Effector memory CD8-positive, alpha-beta T cell (primary cell): ENCODE results near the gene FXYD7.
"Not testable (repeated sequence)": the region's sequence is repeated elsewhere in the genome, so short reads cannot be mapped to it uniquely, and the experiment has no call there.

ENCODE experiments used
- ATAC-seq: fragments of 150-1000 bp; cut with Tn5 transposase; replicated peaks from 2 replicates; pipeline ENCODE4 v1.10.0; 2021; ENCODE audit warnings: mild to moderate bottlenecking, moderate library complexity
- DNase-seq, 3 experiments: peaks; one replicate each; pipeline ENCODE4 v3.0.0; 2021
- H3K27ac Mint-ChIP-seq, 2 donors: one replicate each; pipeline ENCODE4 v1.8.0; 2022; ENCODE audit warnings: mild to moderate bottlenecking in 2 of 2, mixed read lengths in 2 of 2, moderate library complexity in 2 of 2
- H3K27me3 Mint-ChIP-seq, 2 donors: one replicate each; pipeline ENCODE4 v1.8.0; 2022; ENCODE audit warnings: mixed read lengths in 2 of 2
- H3K36me3 Mint-ChIP-seq: one replicate; pipeline ENCODE4 v1.8.0; 2022; ENCODE audit warnings: mild to moderate bottlenecking, moderate library complexity, mixed read lengths; ENCODE audit not compliant: insufficient read depth
- H3K4me1 Mint-ChIP-seq, 2 donors: one replicate each; pipeline ENCODE4 v1.8.0; 2022; ENCODE audit warnings: low read depth in 2 of 2, mixed read lengths in 2 of 2
- H3K4me3 Mint-ChIP-seq, 2 donors: one replicate each; pipeline ENCODE4 v1.8.0; 2022; ENCODE audit warnings: mild to moderate bottlenecking in 2 of 2, mixed read lengths in 2 of 2, moderate library complexity in 2 of 2
- H3K9me3 Mint-ChIP-seq, 2 donors: one replicate each; pipeline ENCODE4 v1.8.0; 2022; ENCODE audit warnings: mixed read lengths in 2 of 2
- total RNA-seq, 9 experiments: gene quantifications; one replicate each; lab custom pipeline; 2026; lab: John Stamatoyannopoulos, UW

The FXYD7 gene, protein sequence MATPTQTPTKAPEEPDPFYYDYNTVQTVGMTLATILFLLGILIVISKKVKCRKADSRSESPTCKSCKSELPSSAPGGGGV
- 0 to 6.2 (median 2.1) reads per million in 9 experiments for total RNA-seq

GRCh38 chr19:35143231-35143715, at the start of gene FXYD7:
Gene FXYD7 (plus strand): TSS chr19:35143255. CDS start chr19:35143334, 79 bp downstream.
- peaks cover 0 to 6% of the 10 kb centered on the region in 2 donors for H3K27me3 Mint-ChIP-seq
- no peak for ATAC-seq
- H3K36me3 Mint-ChIP-seq = no peaks in the 10 kb centered on the region
- H3K27ac Mint-ChIP-seq = peak within 1 kb of the TSS in 1 of 2 donors; percentile 82
- H3K9me3 Mint-ChIP-seq = no peaks in the 10 kb centered on the region
- peaks cover 28 to 34% of the 10 kb centered on the region in 2 donors for H3K4me1 Mint-ChIP-seq
- H3K4me3 Mint-ChIP-seq = peak within 1 kb of the TSS; percentile 82 to 85
- DNase-seq = no peak

DNA sequence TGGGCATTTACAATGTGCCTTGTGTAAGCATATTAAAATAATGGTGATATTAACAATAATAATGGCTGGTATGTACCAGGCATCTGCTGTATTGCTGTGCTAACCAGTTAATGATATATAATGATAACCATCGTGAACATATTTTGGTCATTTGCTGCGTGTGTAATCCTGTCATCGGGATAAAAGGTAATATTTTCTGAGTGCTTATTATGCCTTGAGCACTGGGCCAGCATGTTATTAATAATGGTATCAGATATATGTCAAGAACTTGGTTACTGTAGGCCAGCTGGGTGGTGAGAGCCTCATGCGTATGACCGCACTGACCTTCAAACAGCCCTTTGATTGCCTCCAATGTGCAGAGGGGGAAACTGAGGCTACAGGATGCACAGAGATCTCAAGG, 49.6 kb upstream of the FXYD7 start:
- Mint-ChIP-seq H3K9me3 (no peaks in the 10 kb centered on the region), H3K36me3 (peaks cover 5% of the 10 kb centered on the region), H3K4me1 (no peaks in the 10 kb centered on the region), H3K27me3 (peaks cover 6 to 8% of the 10 kb centered on the region in 2 donors), H3K4me3 (no peak overlapping the region), H3K27ac (no peak overlapping the region)
- ATAC-seq (no peak), DNase-seq (no peak)

GRCh38 chr19:35093941-35094647, 49.0 kb upstream of the FXYD7 start:
- no peaks in the 10 kb centered on the region for H3K9me3 Mint-ChIP-seq
- H3K4me3 Mint-ChIP-seq = no peak overlapping the region
- ATAC-seq (no peak), DNase-seq (no peak)
- no peak overlapping the region for H3K27ac Mint-ChIP-seq
- H3K4me1 Mint-ChIP-seq = no peaks in the 10 kb centered on the region
- peaks cover under 1 to 8% of the 10 kb centered on the region in 2 donors for H3K27me3 Mint-ChIP-seq
- peaks cover 3% of the 10 kb centered on the region for H3K36me3 Mint-ChIP-seq

GRCh38 chr19:35094656-35095055, 48.4 kb upstream of the FXYD7 start:
- ATAC-seq (no peak), DNase-seq (no peak)
- no peaks in the 10 kb centered on the region for H3K9me3 Mint-ChIP-seq
- peaks cover 0 to 8% of the 10 kb centered on the region in 2 donors for H3K27me3 Mint-ChIP-seq
- H3K27ac Mint-ChIP-seq = no peak overlapping the region
- H3K36me3 Mint-ChIP-seq = no peaks in the 10 kb centered on the region
- no peaks in the 10 kb centered on the region for H3K4me1 Mint-ChIP-seq
- no peak overlapping the region for H3K4me3 Mint-ChIP-seq

DNA sequence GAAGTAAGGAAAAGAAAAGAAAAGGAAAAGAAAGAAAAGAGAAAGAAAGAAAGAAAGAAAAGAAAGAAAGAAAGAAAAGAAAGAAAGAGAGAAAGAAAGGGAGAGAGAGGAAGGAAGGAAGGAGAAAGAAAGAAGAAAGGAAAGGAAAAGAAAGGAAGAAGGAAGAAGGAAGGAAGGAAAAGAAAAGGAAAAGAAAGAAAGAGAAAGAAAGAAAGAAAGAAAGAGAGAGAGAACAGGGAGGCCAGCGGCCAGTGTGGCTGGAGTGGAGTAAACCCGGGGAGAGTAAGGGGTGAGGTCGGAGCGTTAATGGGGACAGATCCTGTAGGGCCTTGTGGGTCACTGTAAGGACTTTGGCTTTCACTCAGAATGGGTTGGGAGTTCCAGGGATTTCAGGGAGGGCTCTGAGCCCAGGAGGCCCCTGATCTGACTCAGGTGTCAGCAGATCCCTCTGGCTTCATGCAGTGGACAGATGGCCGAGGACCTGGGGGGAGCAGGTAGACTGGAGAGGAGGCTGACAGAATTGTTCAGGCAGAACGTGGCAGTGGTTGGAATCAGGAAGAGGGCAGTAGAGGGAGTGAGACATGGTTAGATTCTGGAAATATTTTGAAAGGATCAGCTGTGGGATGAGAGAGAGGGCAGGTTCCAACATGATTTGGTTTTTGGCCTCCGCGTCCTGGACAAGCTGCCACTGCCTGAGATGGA, 47.2 kb upstream of the FXYD7 start:
- peaks cover 0 to 8% of the 10 kb centered on the region in 2 donors for H3K27me3 Mint-ChIP-seq
- peak overlapping the region in 1 of 2 donors; percentile 21 for H3K27ac Mint-ChIP-seq
- H3K9me3 Mint-ChIP-seq = no peaks in the 10 kb centered on the region
- H3K4me1 Mint-ChIP-seq = no peaks in the 10 kb centered on the region
- no peak for ATAC-seq
- H3K36me3 Mint-ChIP-seq = no peaks in the 10 kb centered on the region
- no peak for DNase-seq
- H3K4me3 Mint-ChIP-seq = no peak overlapping the region

DNA sequence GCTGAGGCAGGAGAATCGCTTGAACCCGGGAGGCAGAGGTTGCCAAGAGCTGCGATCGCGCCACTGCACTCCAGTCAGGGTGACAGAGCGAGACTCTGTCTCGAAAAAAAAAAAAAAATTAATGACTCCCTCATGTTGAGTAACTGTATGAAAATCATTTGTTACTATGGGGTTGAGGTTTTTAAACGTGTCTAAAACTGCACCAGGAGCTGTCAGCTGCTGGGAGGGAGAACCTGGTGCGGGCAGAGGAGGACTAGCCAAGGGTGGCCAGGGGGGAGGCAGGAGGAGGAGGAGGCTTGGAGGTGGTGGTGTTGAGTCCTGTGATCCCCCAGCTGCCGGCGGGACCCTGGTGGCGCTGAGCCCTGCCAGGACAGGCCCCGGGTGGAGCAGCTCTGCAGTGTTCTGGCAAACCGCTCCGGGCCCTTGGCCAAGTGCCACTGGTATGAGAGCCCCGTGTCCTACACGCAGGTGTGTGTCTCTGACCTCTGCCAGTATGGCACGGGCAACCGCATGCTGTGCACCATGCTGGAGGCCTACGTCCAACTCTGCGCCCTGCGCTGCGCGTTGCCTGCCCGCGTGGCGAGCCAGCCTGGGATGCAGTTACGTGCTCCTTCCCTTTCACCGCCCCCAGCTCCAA, 44.5 kb upstream of the FXYD7 start:
- no peak overlapping the region for H3K27ac Mint-ChIP-seq
- no peak for DNase-seq
- ATAC-seq = no peak
- H3K4me3 Mint-ChIP-seq = no peak overlapping the region
- peaks cover 0 to 8% of the 10 kb centered on the region in 2 donors for H3K27me3 Mint-ChIP-seq
- no peaks in the 10 kb centered on the region for H3K9me3 Mint-ChIP-seq
- no peaks in the 10 kb centered on the region for H3K4me1 Mint-ChIP-seq
- H3K36me3 Mint-ChIP-seq = no peaks in the 10 kb centered on the region

DNA sequence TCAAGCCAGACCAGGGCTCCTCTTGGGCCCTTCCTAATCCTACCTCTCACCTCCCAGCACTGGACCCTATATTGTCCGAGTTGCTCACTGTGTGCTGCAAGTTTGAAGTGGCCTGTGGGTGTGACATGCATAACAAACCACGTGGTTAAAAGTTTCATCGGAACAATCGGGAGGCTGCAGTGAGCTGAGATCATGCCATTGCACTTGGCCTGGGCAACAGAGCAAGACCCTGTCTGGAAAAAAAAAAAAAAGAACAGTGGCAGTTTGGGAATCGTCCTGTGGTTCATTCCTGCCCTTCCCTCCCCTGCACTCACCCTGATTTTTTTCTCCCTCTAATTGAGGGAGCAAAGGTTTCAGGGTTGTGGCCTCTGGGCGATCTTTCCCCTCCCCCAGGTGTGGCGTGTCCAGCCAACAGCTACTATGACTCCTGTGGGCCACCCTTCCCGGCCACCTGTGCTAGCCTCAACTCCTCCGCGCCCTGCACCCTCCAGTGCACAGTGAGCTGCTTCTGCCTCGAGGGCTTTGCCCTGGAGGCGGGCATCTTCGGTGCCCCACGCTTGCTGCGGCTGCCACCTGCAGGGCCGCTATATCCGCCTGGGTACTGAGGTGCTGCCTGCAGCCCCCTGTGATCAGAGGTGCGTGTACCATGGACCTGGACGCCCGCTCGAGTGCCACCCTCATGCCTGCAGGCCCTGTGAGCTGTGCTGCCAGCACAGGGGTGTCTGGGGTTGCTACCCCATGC, 43.7 kb upstream of the FXYD7 start:
- ATAC-seq = no peak
- Mint-ChIP-seq H3K27me3 (peaks cover 0 to 8% of the 10 kb centered on the region in 2 donors), H3K36me3 (no peaks in the 10 kb centered on the region), H3K4me1 (peaks cover 0 to 2% of the 10 kb centered on the region in 2 donors), H3K27ac (no peak overlapping the region), H3K9me3 (no peaks in the 10 kb centered on the region), H3K4me3 (no peak overlapping the region)
- no peak for DNase-seq

GRCh38 chr19:35099897-35100275, 43.2 kb upstream of the FXYD7 start:
- DNase-seq (no peak), ATAC-seq (no peak)
- Mint-ChIP-seq H3K27ac (no peak overlapping the region), H3K9me3 (no peaks in the 10 kb centered on the region), H3K4me1 (peaks cover 0 to 2% of the 10 kb centered on the region in 2 donors), H3K27me3 (peaks cover 0 to 8% of the 10 kb centered on the region in 2 donors), H3K4me3 (no peak overlapping the region), H3K36me3 (no peaks in the 10 kb centered on the region)

- Mint-ChIP-seq H3K36me3 (no peaks in the 10 kb centered on the region), H3K4me3 (no peak overlapping the region), H3K9me3 (no peaks in the 10 kb centered on the region), H3K27ac (no peak overlapping the region), H3K27me3 (peaks cover 0 to 3% of the 10 kb centered on the region in 2 donors), H3K4me1 (peaks cover 0 to 2% of the 10 kb centered on the region in 2 donors)
- DNase-seq (no peak), ATAC-seq (no peak)
Observed at GRCh38 chr19:35100588-35101533, 42.2 kb upstream of the FXYD7 start.

DNA sequence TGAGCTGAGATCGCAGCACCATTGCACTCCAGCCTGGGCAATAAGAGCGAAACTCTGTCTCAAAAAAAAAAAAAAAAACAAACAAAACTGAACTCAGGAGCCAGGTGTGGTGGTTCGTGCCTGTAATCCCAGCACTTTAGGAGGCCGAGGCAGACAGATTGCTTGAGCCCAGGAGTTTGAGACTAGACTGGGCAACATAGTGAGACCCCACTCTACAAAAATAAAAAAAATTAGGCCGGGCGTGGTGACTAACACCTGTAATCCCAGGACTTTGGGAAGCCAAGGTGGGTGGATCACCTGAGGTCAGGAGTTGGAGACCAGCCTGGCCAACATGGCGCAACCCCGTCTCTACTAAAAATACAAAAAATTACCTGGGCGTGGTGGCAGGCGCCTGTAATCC, 41.1 kb upstream of the FXYD7 start:
- H3K9me3 Mint-ChIP-seq, H3K4me1 Mint-ChIP-seq, H3K4me3 Mint-ChIP-seq, H3K27ac Mint-ChIP-seq, ATAC-seq, DNase-seq, H3K27me3 Mint-ChIP-seq, H3K36me3 Mint-ChIP-seq: not testable (repeated sequence)

- not testable (repeated sequence) for H3K36me3 Mint-ChIP-seq, H3K9me3 Mint-ChIP-seq, H3K27me3 Mint-ChIP-seq, H3K4me3 Mint-ChIP-seq, H3K4me1 Mint-ChIP-seq, ATAC-seq, DNase-seq
- H3K27ac Mint-ChIP-seq = peak overlapping the region; percentile 35 to 49
Observed at GRCh38 chr19:35103614-35104013, 39.4 kb upstream of the FXYD7 start.

DNA sequence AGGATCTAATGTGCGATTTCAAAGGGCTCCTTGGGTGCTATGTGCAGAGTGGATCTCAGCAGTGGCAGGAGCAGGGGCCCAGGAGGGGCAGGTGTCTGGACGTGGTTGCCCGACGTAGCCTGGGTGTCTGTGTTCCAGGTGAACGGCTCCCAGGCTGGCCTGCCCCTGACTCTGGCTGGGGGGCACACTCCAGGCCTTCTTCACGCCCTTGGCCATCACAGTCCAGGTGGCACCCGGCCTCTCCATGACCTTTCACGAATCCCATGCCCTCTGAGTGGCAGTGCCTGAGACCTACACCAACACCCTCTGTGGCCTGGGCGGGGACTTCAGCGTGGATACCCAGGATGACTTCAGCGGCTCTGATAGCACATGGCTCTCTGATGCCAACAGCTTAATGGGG, 38.7 kb upstream of the FXYD7 start:
- no peak for DNase-seq
- Mint-ChIP-seq H3K9me3 (no peaks in the 10 kb centered on the region), H3K4me3 (no peak overlapping the region), H3K4me1 (peaks cover 0 to 2% of the 10 kb centered on the region in 2 donors), H3K27ac (peak overlapping the region; percentile 35 to 49), H3K36me3 (no peaks in the 10 kb centered on the region), H3K27me3 (no peaks in the 10 kb centered on the region)
- no peak for ATAC-seq
